HCT116 (cell line): Measurements from ENCODE around the gene COG5. TPM values are rescaled to one million over a fixed set of nuclear protein-coding genes. Genes with fewer than 3 reads are reported as not detected.
A peak's percentile ranks its signal among the peaks of the same experiment; 100 is the strongest.

Source experiments
- ATAC-seq: fragments of 200-7000 bp; cut with Tn5 transposase; 2 replicates; pipeline ENCODE4 v1.9.1; 2020; ENCODE audit warnings: mild to moderate bottlenecking, moderate library complexity
- BruUV-seq: library from RNA; stranded (reverse); fragments of 400-500 nt; replicated peaks from 2 replicates; lab custom pipeline; 2021; lab: Mats Ljungman, UMichigan
- CTCF ChIA-PET: fragments of 300-600 bp; sonication (Branson Sonifier 250); formaldehyde crosslinking; loops from one replicate; lab custom pipeline; 2021; ENCODE audit warnings: antibody characterized with exemption; lab: Charles Lee
- POLR2A ChIA-PET: fragments of 300-600, 350-600 bp; sonication (Branson Sonifier 250); formaldehyde crosslinking; loops from one replicate; lab custom pipeline; 2021; ENCODE audit warnings: antibody characterized with exemption; lab: Charles Lee
- RAD21 ChIA-PET, 2 experiments: fragments of 300-600 bp; sonication (Branson Sonifier 250); formaldehyde crosslinking; loops; one replicate each; lab custom pipeline; 2023; ENCODE audit warnings: low total read pairs in 2 of 2; ENCODE audit not compliant: uncharacterized antibody in 2 of 2, unreplicated experiment in 2 of 2, low non-redundant PET in 1 of 2; lab: Charles Lee
- DNase-seq: peaks from one replicate; pipeline ENCODE4 v3.0.0-alpha.2; 2010; ENCODE audit warnings: low read depth, low spot score
- H2AFZ ChIP-seq: fragments of 200-600 bp; shearing (Covaris generic), sonication (generic); 2 replicates; pipeline ENCODE4 v1.6.1; 2017; ENCODE audit warnings: low read depth, mixed run types, mixed read lengths, antibody characterized with exemption, low read length; ENCODE audit not compliant: poor library complexity, severe bottlenecking
- H3K27ac ChIP-seq: 2 replicates; pipeline ENCODE4 v1.5.1; 2012; ENCODE audit warnings: low read depth, low read length
- H3K27me3 ChIP-seq: fragments of 200-600 bp; sonication (generic); 2 replicates; pipeline ENCODE4 v1.6.1; 2016; ENCODE audit warnings: mixed run types, low read length, mixed read lengths; ENCODE audit not compliant: insufficient read depth
- H3K36me3 ChIP-seq, 2 experiments: fragments of 200-500 bp in 1 of 2; fragments of 200-600 bp in 1 of 2; sonication (Bioruptor generic) in 1 of 2; sonication (generic) in 1 of 2; 2 replicates each; pipeline versions ENCODE4 v1.5.1 to v1.6.1; 2014 to 2016; ENCODE audit warnings: low read length in 2 of 2, inconsistent platforms in 1 of 2, mixed read lengths in 1 of 2, mixed run types in 1 of 2; ENCODE audit not compliant: insufficient read depth in 2 of 2, control insufficient read depth in 1 of 2
- H3K4me1 ChIP-seq, 2 experiments: fragments of 200-600 bp in 1 of 2; sonication (generic) in 1 of 2; 2 replicates each; pipeline versions ENCODE4 v1.5.1 to v1.6.1; 2012 to 2017; ENCODE audit warnings: low read length in 2 of 2, inconsistent platforms in 1 of 2, mild to moderate bottlenecking in 1 of 2, mixed read lengths in 1 of 2, mixed run types in 1 of 2, moderate library complexity in 1 of 2; ENCODE audit not compliant: insufficient read depth in 2 of 2, control insufficient read depth in 1 of 2
- H3K4me2 ChIP-seq: fragments of 200-600 bp; sonication (generic); 2 replicates; pipeline ENCODE4 v1.6.1; 2017; ENCODE audit warnings: mixed run types, low read length, mixed read lengths
- H3K4me3 ChIP-seq, 2 experiments: fragments of 200-600 bp in 1 of 2; sonication (generic) in 1 of 2; replicated peaks in 1 of 2; 2 replicates each; pipeline ENCODE4 v1.5.1; 2011 to 2016; ENCODE audit warnings: low read length in 2 of 2, control low read depth in 1 of 2, low read depth in 1 of 2, mild to moderate bottlenecking in 1 of 2, mixed read lengths in 1 of 2, mixed run types in 1 of 2
- H3K79me2 ChIP-seq: fragments of 200-600 bp; sonication (generic); 2 replicates; pipeline ENCODE4 v1.6.1; 2017; ENCODE audit warnings: mild to moderate bottlenecking, mixed run types, low read length, moderate library complexity, mixed read lengths; ENCODE audit not compliant: insufficient read depth
- H3K9ac ChIP-seq: fragments of 200-600 bp; sonication (generic); 2 replicates; pipeline ENCODE4 v1.6.1; 2016; ENCODE audit warnings: low read length, mixed read lengths
- H3K9me2 ChIP-seq: fragments of 200-600 bp; sonication (generic), shearing (Covaris generic); 2 replicates; pipeline ENCODE4 v1.6.1; 2017; ENCODE audit warnings: mixed run types, mild to moderate bottlenecking, moderate library complexity; ENCODE audit not compliant: insufficient read depth
- H3K9me3 ChIP-seq, 2 experiments: fragments of 200-500 bp in 1 of 2; fragments of 200-600 bp in 1 of 2; sonication (Bioruptor generic) in 1 of 2; sonication (generic) in 1 of 2; 2 replicates each; pipeline ENCODE4 v1.6.1; 2014 to 2017; ENCODE audit warnings: low read length in 2 of 2, mixed read lengths in 2 of 2, inconsistent platforms in 1 of 2, low read depth in 1 of 2, mild to moderate bottlenecking in 1 of 2, mixed run types in 1 of 2, moderate library complexity in 1 of 2; ENCODE audit not compliant: control insufficient read depth in 1 of 2, insufficient read depth in 1 of 2
- H4K20me1 ChIP-seq: fragments of 200-600 bp; sonication (generic), shearing (Covaris generic); 2 replicates; pipeline ENCODE4 v1.6.1; 2017; ENCODE audit warnings: mixed run types, mild to moderate bottlenecking, moderate library complexity; ENCODE audit not compliant: insufficient read depth
- ATF3 ChIP-seq: IDR thresholded peaks from 2 replicates; pipeline ENCODE4 v1.6.1; 2012
- CEBPB ChIP-seq: IDR thresholded peaks from 2 replicates; pipeline ENCODE4 v1.6.1; 2012; ENCODE audit warnings: low read depth
- CTCF ChIP-seq, 3 experiments: fragments of 200-600 bp in 1 of 3; sonication (generic) in 1 of 3; IDR thresholded peaks in 2 of 3; conservative IDR thresholded peaks in 1 of 3; 2 replicates each; pipeline ENCODE4 v1.5.1; 2012 to 2017; ENCODE audit warnings: low read depth in 2 of 3, low read length in 2 of 3, antibody characterized with exemption in 1 of 3, borderline replicate concordance in 1 of 3, control low read depth in 1 of 3, mild to moderate bottlenecking in 1 of 3, mixed read lengths in 1 of 3, mixed run types in 1 of 3, moderate library complexity in 1 of 3; ENCODE audit not compliant: insufficient read depth in 1 of 3
- EZH2phosphoT487 ChIP-seq: fragments of 200-600 bp; IDR thresholded peaks from 2 replicates; pipeline ENCODE4 v1.6.1; 2018; ENCODE audit warnings: antibody characterized with exemption, borderline replicate concordance
- JUND ChIP-seq: IDR thresholded peaks from 2 replicates; pipeline ENCODE4 v1.6.1; 2012
- POLR2AphosphoS5 ChIP-seq: IDR thresholded peaks from 2 replicates; pipeline ENCODE4 v1.6.1; 2011; ENCODE audit warnings: mild to moderate bottlenecking, low read depth, low read length, moderate library complexity
- SP1 ChIP-seq: IDR thresholded peaks from 2 replicates; pipeline ENCODE4 v1.6.1; 2012; ENCODE audit warnings: low read depth
- SRF ChIP-seq: IDR thresholded peaks from 2 replicates; pipeline ENCODE4 v1.6.1; 2012; ENCODE audit warnings: low read depth
- ZFX ChIP-seq: fragments of 450-650 bp; IDR thresholded peaks from 2 replicates; pipeline ENCODE4 v1.6.1; 2017
- ZNF274 ChIP-seq: fragments of 200-500 bp; sonication (Bioruptor generic); IDR thresholded peaks from 2 replicates; pipeline ENCODE4 v1.6.1; 2014; ENCODE audit warnings: mild to moderate bottlenecking, low read depth, low read length, inconsistent platforms
- intact Hi-C: fragments of 100-400 bp; cut with micrococcal nuclease; formaldehyde crosslinking; loops from 2 replicates; pipeline ENCODE4 v1.10.0; 2022
- total RNA-seq: library from RNA; stranded (reverse); gene quantifications from one replicate; pipeline ENCODE4 v1.2.1, GENCODE V29; 2021; ENCODE audit not compliant: unreplicated experiment
- TF ChIP-seq, protein P1 (sequence below): IDR thresholded peaks from 2 replicates; pipeline ENCODE4 v1.6.1; 2012
- TF ChIP-seq, protein P2 (sequence below): IDR thresholded peaks from 2 replicates; pipeline ENCODE4 v1.6.1; 2012; ENCODE audit warnings: low read depth

The COG5 gene
- total RNA-seq, 1 experiment from 2014 or later, result 30.7 TPM

DNA sequence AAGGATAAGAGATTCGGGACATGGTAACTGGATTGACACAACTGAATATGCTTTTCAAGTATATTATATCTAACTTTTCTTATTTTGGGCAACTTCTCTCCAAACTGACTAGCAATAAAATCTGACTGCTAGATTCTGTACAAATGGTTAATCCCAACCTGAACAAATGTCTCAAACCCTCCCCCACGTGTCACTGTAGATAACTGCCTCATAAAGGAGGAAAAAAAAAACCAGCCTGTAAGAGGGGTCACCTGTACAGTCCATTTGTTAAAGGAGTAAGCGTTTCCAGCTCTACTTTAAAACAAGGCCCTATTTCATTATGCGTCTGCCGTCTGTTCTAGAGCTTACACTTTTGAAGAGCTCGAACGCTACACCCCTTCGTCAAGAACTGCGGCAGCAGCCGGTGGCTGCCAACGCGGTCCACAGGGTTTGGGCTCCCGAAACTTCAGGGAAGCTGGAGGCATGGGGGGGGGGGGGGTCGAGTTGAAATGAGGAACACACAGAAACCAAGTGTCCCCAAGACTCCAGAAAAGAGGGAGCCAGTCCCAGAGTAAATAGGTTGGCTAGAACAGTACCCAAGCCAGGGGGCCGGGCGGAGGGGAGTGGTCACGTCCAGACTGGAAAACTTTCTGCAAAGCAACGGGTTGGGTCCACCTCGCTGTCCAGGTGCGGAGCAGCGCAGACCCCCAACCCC lies 492 bp downstream of the COG5 start:
- Histone ChIP-seq H3K4me3 (peak overlapping the region; percentile 88 to 90), H3K4me1 (peaks cover 8 to 23% of the 10 kb centered on the region in 2 experiments; a peak in 3 of 4 replicates), H2AFZ (no peak overlapping the region), H3K79me2 (peaks cover 43% of the 10 kb centered on the region), H3K27me3 (no peaks in the 10 kb centered on the region), H3K9ac (peak overlapping the region; percentile 92), H3K9me3 (no peaks in the 10 kb centered on the region), H3K4me2 (peak overlapping the region; percentile 93), H3K36me3 (no peaks in the 10 kb centered on the region), H3K9me2 (no peaks in the 10 kb centered on the region), H3K27ac (peak overlapping the region; percentile 74; the same call in 1 of the 2 replicates), H4K20me1 (no peaks in the 10 kb centered on the region)
- intact Hi-C loops, result no loop called here
- no peak for TF ChIP-seq JUND
- TF ChIP-seq, protein P1, sequence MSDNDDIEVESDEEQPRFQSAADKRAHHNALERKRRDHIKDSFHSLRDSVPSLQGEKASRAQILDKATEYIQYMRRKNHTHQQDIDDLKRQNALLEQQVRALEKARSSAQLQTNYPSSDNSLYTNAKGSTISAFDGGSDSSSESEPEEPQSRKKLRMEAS, result no peak
- TF ChIP-seq SP1, result no peak
- TF ChIP-seq ZNF274, result no peak
- TF ChIP-seq CEBPB, result no peak
- no peak for TF ChIP-seq SRF
- RAD21 ChIA-PET, result interaction anchor here in 1 of 2 experiments (0.5 kb wide), 1 partner anchor 88 kb away, joined by 3 read pairs; no protein-coding TSS in a partner anchor
- POLR2A ChIA-PET, result interaction anchor here (0.6 kb wide), 1 partner anchor 167 kb away, joined by 5 read pairs; no protein-coding TSS in a partner anchor
- ATAC-seq (peak; percentile 84), DNase-seq (peak; percentile 44)
- CTCF ChIA-PET, result no interaction called here
- BruUV-seq, result no TSS peak

- no peak for DNase-seq
- Histone ChIP-seq H3K9ac (no peak overlapping the region), H3K9me3 (no peaks in the 10 kb centered on the region), H4K20me1 (no peaks in the 10 kb centered on the region), H3K4me3 (no peak overlapping the region), H3K4me2 (no peak overlapping the region), H3K27me3 (no peaks in the 10 kb centered on the region), H3K9me2 (no peaks in the 10 kb centered on the region), H3K36me3 (no peaks in the 10 kb centered on the region), H3K79me2 (peaks cover 43% of the 10 kb centered on the region), H2AFZ (no peak overlapping the region), H3K4me1 (peaks cover 8 to 23% of the 10 kb centered on the region in 2 experiments; a peak in 3 of 4 replicates), H3K27ac (no peak overlapping the region)
- CTCF ChIA-PET, result no interaction called here
- ATAC-seq, result no peak
- intact Hi-C loops, result no loop called here
- POLR2A ChIA-PET, result no interaction called here
- no TSS peak for BruUV-seq
- RAD21 ChIA-PET, result no interaction called here
- TF ChIP-seq ATF3 (no peak), CTCF (IDR thresholded peaks at IDR 0.05 in 2 of 3, conservative IDR thresholded peaks at IDR 0.05 in 1 of 3; ENCODE audit: borderline replicate concordance in 1 of 3, insufficient read depth in 1 of 3, low read depth in 2 of 3, low read length in 2 of 3) (no peak), POLR2AphosphoS5 (no peak), EZH2phosphoT487 (no peak), ZFX (no peak), SP1 (no peak)
- TF ChIP-seq, protein P2, sequence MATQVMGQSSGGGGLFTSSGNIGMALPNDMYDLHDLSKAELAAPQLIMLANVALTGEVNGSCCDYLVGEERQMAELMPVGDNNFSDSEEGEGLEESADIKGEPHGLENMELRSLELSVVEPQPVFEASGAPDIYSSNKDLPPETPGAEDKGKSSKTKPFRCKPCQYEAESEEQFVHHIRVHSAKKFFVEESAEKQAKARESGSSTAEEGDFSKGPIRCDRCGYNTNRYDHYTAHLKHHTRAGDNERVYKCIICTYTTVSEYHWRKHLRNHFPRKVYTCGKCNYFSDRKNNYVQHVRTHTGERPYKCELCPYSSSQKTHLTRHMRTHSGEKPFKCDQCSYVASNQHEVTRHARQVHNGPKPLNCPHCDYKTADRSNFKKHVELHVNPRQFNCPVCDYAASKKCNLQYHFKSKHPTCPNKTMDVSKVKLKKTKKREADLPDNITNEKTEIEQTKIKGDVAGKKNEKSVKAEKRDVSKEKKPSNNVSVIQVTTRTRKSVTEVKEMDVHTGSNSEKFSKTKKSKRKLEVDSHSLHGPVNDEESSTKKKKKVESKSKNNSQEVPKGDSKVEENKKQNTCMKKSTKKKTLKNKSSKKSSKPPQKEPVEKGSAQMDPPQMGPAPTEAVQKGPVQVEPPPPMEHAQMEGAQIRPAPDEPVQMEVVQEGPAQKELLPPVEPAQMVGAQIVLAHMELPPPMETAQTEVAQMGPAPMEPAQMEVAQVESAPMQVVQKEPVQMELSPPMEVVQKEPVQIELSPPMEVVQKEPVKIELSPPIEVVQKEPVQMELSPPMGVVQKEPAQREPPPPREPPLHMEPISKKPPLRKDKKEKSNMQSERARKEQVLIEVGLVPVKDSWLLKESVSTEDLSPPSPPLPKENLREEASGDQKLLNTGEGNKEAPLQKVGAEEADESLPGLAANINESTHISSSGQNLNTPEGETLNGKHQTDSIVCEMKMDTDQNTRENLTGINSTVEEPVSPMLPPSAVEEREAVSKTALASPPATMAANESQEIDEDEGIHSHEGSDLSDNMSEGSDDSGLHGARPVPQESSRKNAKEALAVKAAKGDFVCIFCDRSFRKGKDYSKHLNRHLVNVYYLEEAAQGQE, result no peak
- TF ChIP-seq, protein P1, result no peak
These were observed 2.7 kb downstream of the COG5 start for GRCh38 chr7:107560898-107561516.
